GM18861 (cell line): ENCODE measurements around the gene COX10.
A peak's percentile ranks its signal among the peaks of the same experiment; 100 is the strongest.
"Not testable (repeated sequence)": the region's sequence is repeated elsewhere in the genome, so short reads cannot be mapped to it uniquely, and the experiment has no call there.

ENCODE experiments used
- ATAC-seq: cut with Tn5 transposase; IDR thresholded peaks from one replicate; pipeline ENCODE4 v1.9.1; 2021; ENCODE audit not compliant: unreplicated experiment

The COX10 gene

GRCh38 chr17:14168582-14168981 lies 99.3 kb downstream of the COX10 start:
- ATAC-seq: no peak

- ATAC-seq: no peak
These were observed 100.0 kb downstream of the COX10 start for GRCh38 chr17:14169287-14169686.

GRCh38 chr17:14169901-14170300 lies 100.6 kb downstream of the COX10 start:
- no peak for ATAC-seq

DNA sequence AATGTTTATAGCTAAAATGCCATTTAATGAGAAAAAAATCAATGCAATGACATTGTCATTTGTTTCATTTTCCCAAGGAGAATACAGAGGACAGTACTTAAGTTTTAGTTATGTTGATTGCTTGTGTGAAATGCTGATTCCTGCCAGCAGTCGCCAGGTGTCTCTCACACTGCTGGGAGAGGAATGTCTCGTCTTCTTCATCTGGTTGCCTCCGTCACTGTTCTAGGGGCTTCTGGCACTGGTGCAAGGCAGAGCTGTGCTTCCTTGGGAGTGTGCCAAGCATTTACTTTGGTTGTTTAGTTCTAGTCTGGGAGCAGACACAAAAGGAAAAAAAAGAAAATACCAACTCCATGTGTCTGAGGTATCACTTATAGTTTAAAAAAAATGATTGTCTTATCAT lies 107.7 kb downstream of the COX10 start:
- ATAC-seq: not testable (repeated sequence)

DNA sequence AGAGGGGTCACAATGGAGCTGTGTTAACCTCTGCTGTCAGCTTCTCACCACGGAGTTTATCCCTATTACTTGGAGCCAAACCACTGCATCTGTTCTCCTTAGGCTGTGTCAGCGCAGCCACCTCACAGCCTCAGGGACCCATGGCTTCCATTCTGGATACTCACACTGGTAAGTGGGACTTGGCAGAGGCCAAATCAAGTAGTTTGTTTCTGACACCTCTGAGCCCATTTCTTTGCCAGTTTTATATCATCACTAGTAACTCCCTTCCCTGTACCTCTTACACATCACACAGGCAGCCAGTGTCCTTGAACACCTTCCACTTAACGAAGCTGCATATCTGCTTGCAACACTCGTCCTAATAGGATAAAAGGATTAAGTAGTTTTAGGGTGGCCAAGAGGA lies 108.5 kb downstream of the COX10 start:
- ATAC-seq: not testable (repeated sequence)

- not testable (repeated sequence) for ATAC-seq
These were observed 110.6 kb downstream of the COX10 start for GRCh38 chr17:14179951-14180350.

DNA sequence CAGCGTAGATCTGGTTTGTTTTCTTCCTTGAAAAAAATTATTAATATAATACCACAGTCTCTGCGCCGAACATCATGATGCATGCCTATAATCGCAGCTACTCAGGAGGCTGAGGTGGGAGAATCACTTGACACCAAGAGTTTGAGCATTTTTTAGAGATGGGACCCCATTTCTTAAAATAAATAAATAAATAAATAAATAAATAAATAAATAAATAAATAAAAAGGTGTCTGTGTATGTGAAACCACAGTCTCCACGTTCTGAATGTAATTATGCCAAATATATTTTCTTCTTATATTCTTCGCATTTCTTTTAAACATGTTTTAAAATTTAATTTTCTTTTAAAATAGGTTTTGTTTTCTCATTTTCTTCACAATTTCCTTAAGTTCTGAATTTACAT lies 112.8 kb downstream of the COX10 start:
- ATAC-seq: not testable (repeated sequence)

GRCh38 chr17:14184536-14184935 lies 115.2 kb downstream of the COX10 start:
- ATAC-seq: not testable (repeated sequence)

GRCh38 chr17:14186443-14186842 lies 117.1 kb downstream of the COX10 start:
- ATAC-seq: not testable (repeated sequence)

DNA sequence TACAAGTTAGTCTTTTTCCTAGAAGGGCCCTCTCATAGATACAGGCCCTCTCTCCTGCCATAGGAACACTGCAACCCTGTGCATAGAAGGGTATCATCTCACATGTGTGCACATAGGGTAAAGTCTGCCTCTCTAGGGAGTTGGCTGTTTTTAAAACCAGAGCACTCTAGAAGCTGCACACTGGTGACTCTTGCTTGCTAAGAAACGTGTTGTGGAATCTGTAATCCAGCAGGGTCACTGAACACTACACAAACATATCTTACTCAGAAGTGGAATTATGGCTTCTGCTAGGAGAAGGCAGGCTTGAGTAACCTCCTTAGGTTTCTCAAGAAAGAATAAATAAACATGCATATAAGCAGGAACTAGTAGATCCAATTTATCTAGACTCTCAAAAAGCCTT lies 121.5 kb downstream of the COX10 start:
- ATAC-seq: not testable (repeated sequence)

DNA sequence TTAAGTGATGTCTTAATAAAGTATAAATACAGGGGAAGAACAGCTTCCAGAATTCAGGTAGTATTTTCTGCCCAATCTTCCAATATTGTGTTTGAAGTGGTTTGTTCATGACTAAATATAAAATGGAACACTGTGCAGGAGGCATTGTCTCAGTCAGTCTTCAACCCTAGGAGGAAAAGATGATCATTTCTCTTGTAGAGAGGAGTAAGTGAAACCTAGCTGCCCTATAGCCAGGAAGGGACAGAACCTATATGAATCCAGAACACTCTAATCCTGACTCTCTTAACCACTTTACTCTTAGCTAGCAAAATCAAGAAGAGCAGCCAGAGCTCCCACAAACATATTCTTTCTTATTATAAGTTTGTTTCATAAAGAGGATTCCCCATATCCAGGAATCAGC lies 122.2 kb downstream of the COX10 start:
- not testable (repeated sequence) for ATAC-seq

GRCh38 chr17:14192039-14192438 lies 122.7 kb downstream of the COX10 start:
- not testable (repeated sequence) for ATAC-seq

GRCh38 chr17:14192636-14193344 lies 123.5 kb downstream of the COX10 start:
- ATAC-seq: peak; percentile 87

DNA sequence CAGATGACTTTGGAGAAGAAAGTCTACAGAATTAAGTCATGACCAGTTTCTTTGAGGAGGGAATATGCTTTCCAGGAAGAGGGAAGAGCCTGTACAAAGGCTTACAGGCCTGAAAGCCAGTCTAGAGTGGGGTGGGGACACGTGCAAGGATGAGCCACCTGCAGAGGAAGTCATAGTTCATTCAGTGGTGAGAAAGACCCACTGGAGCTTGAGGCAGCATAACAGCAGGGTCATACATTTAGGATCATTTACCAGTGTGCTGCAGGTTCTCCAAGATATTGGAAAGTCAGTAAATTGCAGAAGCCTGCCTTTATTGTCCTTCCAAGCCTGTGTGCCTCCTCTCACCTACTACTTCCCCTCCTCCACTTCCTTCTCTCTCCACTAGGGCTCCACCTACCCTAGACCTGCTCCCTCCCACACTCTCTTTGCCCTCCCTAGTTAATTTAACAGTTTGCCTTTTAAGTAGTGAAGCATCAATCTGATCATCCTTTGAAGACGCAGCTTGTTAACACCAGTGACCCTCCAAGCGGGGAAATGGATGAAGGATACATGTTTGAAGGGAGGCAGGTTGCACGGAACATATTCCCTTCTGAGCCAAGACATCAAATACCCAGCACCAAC lies 127.2 kb downstream of the COX10 start:
- ATAC-seq: no peak

DNA sequence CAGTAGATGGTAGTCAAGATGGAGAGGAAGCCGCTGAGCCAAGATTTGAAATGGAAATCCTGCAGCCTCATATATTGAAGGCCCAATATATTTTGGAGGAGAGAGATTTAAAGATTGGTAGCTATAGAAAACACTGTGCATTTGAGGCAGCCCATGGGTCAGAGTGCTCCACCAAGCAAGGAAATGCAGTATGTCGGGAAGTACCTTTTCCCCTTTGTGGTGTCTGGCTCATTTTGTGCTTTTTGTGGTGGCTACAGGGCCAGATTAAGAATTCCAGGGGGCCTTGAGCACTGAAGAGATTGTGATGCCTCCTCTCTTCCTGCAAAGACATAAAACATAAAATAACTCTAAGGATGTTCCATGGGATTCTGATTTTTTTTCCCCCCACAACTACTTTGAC lies 127.8 kb downstream of the COX10 start:
- no peak for ATAC-seq

DNA sequence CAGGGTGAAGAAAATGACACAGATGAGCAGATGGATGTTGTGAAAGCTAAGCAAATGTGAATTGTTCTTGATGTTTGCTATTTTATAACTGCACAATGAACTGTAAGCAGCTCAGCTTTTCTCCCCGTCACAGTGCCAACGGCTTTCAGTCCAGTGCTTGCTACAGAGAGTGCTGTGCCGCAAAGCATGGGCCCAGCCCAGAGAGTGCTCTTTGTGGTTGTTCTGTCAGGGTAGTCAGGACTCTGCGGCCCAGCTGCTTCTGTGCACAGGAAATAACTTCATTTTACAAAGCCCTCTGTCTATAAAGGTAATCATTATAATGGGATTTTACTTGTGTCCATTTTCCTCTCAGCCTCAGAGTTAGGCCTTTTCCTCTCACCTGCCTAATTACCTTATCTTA lies 128.3 kb downstream of the COX10 start:
- no peak for ATAC-seq

GRCh38 chr17:14198013-14198412 lies 128.7 kb downstream of the COX10 start:
- no peak for ATAC-seq

GRCh38 chr17:14198575-14198974 lies 129.3 kb downstream of the COX10 start:
- no peak for ATAC-seq

- ATAC-seq: no peak
These were observed 130.3 kb downstream of the COX10 start for GRCh38 chr17:14199601-14200000.

GRCh38 chr17:14200354-14200753 lies 131.1 kb downstream of the COX10 start:
- ATAC-seq: no peak

- no peak for ATAC-seq
These were observed 132.0 kb downstream of the COX10 start for GRCh38 chr17:14201021-14201987.

DNA sequence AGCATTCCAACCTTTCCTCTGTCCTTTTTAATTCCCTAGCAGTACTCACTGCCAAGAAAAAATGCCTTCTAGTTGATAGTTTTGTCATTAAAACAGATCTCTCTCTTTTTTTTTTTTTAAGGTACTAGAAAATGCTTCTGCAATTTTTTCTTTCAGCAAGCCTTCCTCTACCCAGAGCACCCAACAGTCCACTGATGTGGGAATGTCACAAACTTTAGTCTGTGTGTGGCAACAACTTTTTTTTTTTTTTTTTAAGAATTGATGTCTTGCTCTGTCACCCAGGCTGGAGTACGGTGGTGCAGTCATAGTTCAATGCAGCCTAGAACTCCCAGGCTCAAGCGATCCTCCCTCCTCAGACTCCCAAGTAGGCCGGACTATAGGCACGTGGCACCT lies 132.7 kb downstream of the COX10 start:
- no peak for ATAC-seq
